WI38 (cell line): Measurements from ENCODE around the gene TOM1L2.

Source experiments
- H3K4me3 ChIP-seq: 2 replicates; pipeline ENCODE4 v1.5.1; 2011; ENCODE audit warnings: low read depth, mild to moderate bottlenecking, control low read depth, low read length
- CTCF ChIP-seq: IDR thresholded peaks from 2 replicates; pipeline ENCODE4 v1.5.1; 2012; ENCODE audit warnings: low read depth, mild to moderate bottlenecking, control low read depth, low read length

TOM1L2 gene

DNA sequence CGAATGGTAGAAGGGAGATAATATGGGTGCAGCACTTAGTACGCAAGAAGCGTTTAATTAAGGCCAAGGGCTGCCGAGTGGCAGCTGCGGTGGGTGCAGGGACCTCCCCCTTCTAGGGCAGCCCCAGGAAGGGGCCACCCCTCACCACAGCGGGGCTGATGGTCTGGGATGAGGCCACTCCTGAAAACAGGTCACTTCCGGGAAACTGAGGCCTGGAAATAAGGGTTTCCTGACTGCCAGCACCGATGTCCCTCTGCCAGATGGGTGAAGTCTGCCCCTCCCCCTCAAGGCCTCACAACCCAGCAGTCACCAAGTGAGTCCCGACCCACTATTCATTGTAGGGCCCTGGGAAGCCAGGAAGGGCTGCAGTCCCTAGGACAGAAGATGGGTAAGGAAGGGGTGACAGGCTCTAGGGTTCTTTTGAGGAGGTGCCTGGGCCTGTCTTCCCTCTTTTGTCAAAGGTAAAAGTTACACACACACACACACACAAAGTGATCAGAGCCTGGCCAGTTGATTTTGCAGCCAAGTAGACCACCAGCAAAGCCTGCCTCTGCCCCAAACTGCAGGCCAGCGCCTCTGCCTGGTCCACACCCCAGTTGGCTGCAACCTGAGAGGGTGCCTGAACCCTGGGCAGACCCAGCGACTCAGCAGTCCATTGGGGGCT is 147.9 kb downstream of the TOM1L2 start:
- peak overlapping the region; percentile 33 for H3K4me3 ChIP-seq
- TF ChIP-seq CTCF: no peak

DNA sequence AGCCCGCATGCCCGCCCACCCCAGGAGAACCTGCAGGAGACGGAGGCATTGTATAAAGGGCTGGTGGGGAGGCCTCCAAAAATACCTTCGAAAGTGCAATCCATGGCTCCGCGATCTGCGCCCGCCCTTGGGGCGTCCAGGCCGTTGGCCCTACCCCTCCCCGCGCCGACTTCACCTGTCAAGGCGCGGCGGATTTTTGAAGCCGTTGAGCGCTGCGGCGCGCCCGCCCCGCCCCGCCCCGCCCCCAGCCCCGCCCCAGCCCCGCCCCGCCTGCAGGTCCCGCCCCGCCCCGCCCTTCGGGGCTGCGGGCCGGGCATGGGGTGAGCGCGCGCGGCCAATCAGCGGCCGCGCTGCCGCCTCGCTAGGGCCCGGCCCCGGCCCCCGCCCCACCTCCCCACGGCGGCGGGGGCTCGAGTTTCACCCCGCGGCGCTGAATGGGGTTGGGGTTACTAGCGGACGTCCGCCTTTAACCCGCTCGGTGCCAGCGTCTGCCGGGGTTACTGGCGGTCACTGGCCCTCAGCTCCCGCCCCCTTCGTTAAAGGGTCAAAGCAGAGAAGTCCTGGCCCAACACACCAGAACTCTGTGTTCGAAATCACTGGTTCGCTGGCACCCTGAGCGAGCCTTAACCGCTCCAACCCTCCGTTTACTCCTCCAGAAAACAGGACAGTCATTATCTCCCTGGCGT is 148.6 kb downstream of the TOM1L2 start:
- no peak for TF ChIP-seq CTCF
- H3K4me3 ChIP-seq: peak overlapping the region; percentile 43

GRCh38 chr17:17822616-17823015 is 149.6 kb downstream of the TOM1L2 start:
- H3K4me3 ChIP-seq: no peak overlapping the region; the same call in 1 of the 2 replicates
- no peak for TF ChIP-seq CTCF

DNA sequence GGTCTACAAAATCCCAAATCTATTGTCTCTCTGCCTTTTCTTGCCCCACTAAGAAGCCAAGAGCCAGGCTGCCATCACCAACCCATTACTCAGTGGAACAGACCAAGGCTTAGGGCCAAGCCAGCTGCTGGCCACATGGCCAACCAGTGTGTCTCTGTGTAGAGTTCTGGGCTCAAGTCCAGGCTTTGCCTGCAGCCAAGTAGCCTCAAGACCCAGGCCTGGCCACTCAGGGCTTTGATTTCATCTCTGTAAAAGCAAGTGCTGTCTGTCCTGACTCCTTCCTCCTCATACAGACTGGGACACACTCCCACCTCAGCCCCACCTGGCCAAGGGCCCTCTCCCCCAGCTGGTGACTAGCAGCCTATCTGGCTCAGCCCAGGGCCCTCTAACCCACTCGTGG is 150.0 kb downstream of the TOM1L2 start:
- no peak overlapping the region for H3K4me3 ChIP-seq
- TF ChIP-seq CTCF: no peak

- TF ChIP-seq CTCF: no peak
- H3K4me3 ChIP-seq: no peak overlapping the region
Observed at GRCh38 chr17:17820463-17821158, 151.6 kb downstream of the TOM1L2 start.

DNA sequence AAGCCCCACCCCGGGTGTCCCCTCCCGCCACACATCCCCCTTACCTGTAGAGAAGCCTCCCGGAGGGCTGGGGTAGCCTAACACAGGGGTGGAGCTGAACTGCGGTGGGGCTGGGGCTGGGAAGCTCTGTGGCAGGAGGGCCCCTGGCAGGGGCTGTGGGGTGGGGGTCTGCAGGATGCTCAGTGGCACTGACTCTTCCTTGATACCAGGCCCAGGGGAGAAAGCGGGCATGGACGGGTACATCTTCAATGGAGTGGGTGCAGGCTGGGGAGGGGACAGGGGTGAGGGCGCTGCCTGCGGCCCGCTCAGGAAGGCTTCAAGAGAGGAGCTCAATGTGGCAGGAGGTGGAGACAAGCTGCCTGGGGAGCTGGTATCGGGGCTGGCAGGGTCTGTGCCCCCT is 152.2 kb downstream of the TOM1L2 start:
- no peak overlapping the region for H3K4me3 ChIP-seq
- no peak for TF ChIP-seq CTCF

DNA sequence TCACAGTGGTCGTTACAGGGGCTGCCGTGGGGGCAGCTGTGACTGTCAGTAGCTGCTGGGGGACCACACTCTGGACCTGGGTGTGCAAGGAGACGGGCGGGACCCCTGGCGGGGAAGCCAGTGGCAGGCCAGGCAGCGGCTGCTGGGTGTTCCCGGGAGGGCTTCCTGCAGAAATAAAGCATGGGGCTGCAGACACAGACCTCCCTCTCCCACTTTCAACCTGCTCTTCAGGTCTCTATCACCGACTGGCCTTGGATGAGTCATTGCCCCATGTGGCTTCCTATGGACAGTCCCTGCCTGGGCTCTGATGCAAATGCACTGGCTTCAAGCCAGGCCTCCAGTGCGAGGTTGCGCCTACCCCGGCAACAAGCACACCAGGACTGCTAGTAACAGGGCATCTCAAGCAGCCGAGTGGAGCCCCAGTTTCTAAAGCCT is 152.6 kb downstream of the TOM1L2 start:
- TF ChIP-seq CTCF: no peak
- H3K4me3 ChIP-seq: no peak overlapping the region
